GM21381 (cell line): ENCODE measurements around the gene OR7G2.
"Not testable (repeated sequence)": the region's sequence is repeated elsewhere in the genome, so short reads cannot be mapped to it uniquely, and the experiment has no call there.

Experiments used
- ATAC-seq: cut with Tn5 transposase; IDR thresholded peaks from one replicate; pipeline ENCODE4 v1.9.1; 2021; ENCODE audit warnings: mild to moderate bottlenecking, moderate library complexity; ENCODE audit not compliant: unreplicated experiment

OR7G2 gene

GRCh38 chr19:9075064-9075949 lies 32.0 kb downstream of the OR7G2 start:
- no peak for ATAC-seq

- no peak for ATAC-seq
Observed at GRCh38 chr19:9073806-9074205, 33.5 kb downstream of the OR7G2 start.

GRCh38 chr19:9071720-9072119 lies 35.6 kb downstream of the OR7G2 start:
- ATAC-seq, result not testable (repeated sequence)

GRCh38 chr19:9070066-9070465 lies 37.2 kb downstream of the OR7G2 start:
- no peak for ATAC-seq

GRCh38 chr19:9065457-9066014 lies 41.7 kb downstream of the OR7G2 start:
- no peak for ATAC-seq

- no peak for ATAC-seq
Observed at GRCh38 chr19:9061879-9062278, 45.4 kb downstream of the OR7G2 start.

- no peak for ATAC-seq
Observed at GRCh38 chr19:9060564-9061340, 46.5 kb downstream of the OR7G2 start.

- no peak for ATAC-seq
Observed at GRCh38 chr19:9058905-9059667, 48.2 kb downstream of the OR7G2 start.

GRCh38 chr19:9057505-9058258 lies 49.6 kb downstream of the OR7G2 start:
- ATAC-seq, result no peak

GRCh38 chr19:9056131-9056530 lies 51.1 kb downstream of the OR7G2 start:
- not testable (repeated sequence) for ATAC-seq

- ATAC-seq, result no peak
Observed at GRCh38 chr19:9054765-9055164, 52.5 kb downstream of the OR7G2 start.

- ATAC-seq, result no peak
Observed at GRCh38 chr19:9054207-9054606, 53.1 kb downstream of the OR7G2 start.

- not testable (repeated sequence) for ATAC-seq
Observed at GRCh38 chr19:9053674-9054073, 53.6 kb downstream of the OR7G2 start.

GRCh38 chr19:9052894-9053293 lies 54.4 kb downstream of the OR7G2 start:
- ATAC-seq, result no peak
